Measurements from ENCODE around the gene CASKIN1.

DNA sequence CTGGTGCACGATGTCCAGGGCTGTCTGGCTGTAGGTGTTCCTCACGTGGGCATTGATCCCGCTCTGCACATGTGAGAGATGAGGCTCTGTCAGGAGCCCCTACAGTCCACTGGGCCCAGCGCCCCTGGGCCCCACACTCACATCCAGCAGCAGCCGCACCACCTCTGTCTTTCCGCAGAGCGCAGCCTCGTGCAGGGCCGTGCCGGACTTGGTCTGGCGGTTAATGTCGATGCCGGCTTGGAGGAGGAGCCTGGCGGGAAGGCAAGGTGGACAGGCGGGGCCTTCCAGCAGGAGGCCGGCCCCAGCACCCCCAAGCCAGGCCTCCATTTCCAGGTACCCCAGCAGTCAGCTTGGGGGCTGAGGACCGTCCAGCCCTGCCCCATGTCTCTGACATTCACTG lies 9.2 kb downstream of the CASKIN1 start:
- TF ChIP-seq, protein P1, sequence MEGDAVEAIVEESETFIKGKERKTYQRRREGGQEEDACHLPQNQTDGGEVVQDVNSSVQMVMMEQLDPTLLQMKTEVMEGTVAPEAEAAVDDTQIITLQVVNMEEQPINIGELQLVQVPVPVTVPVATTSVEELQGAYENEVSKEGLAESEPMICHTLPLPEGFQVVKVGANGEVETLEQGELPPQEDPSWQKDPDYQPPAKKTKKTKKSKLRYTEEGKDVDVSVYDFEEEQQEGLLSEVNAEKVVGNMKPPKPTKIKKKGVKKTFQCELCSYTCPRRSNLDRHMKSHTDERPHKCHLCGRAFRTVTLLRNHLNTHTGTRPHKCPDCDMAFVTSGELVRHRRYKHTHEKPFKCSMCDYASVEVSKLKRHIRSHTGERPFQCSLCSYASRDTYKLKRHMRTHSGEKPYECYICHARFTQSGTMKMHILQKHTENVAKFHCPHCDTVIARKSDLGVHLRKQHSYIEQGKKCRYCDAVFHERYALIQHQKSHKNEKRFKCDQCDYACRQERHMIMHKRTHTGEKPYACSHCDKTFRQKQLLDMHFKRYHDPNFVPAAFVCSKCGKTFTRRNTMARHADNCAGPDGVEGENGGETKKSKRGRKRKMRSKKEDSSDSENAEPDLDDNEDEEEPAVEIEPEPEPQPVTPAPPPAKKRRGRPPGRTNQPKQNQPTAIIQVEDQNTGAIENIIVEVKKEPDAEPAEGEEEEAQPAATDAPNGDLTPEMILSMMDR (optimal IDR thresholded peaks at IDR 0.05 in 1 of 3, IDR thresholded peaks at IDR 0.05 in 1 of 3, conservative IDR thresholded peaks at IDR 0.05 in 1 of 3; ENCODE audit: extremely low read depth in 1 of 3, insufficient read depth in 2 of 3, low read length in 3 of 3) = no peak
- no peak for TF ChIP-seq EZH2 (IDR thresholded peaks at IDR 0.05; ENCODE audit: low read length)

All from keratinocyte (primary cell).